Erythroblast (primary cell): ENCODE data around the gene AMELX.

Experiments used
- DNase-seq, 2 experiments: peaks; one replicate each; lab custom pipeline; 2025; lab: John Stamatoyannopoulos, UW
- GATA1 ChIP-seq: IDR thresholded peaks from 2 replicates; pipeline ENCODE4 v1.6.1; 2011; ENCODE audit warnings: low read depth, mild to moderate bottlenecking, control low read depth, low read length, moderate library complexity
- POLR2A ChIP-seq: IDR thresholded peaks from 2 replicates; pipeline ENCODE4 v1.6.1; 2011; ENCODE audit warnings: mild to moderate bottlenecking, low read length

AMELX gene

DNA sequence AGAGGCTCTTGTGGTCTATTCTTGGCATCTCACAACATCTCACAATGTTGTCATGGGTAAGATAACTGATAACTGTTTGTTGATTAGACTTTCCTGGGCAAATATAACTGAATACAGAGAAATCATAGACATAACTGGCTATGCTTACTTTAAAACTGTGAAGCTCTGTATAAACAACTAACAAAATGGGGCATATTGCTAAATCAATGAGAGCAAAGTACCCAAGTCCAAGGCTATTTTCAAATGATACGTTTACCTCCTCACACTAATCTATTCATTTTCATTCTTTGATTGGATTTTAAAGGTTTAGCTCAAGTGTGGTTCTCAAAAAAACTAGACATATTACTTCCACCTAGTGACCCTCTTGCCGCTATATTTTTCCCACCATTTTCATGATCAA lies 38.6 kb downstream of the AMELX start:
- TF ChIP-seq POLR2A: no peak
- TF ChIP-seq GATA1: no peak

DNA sequence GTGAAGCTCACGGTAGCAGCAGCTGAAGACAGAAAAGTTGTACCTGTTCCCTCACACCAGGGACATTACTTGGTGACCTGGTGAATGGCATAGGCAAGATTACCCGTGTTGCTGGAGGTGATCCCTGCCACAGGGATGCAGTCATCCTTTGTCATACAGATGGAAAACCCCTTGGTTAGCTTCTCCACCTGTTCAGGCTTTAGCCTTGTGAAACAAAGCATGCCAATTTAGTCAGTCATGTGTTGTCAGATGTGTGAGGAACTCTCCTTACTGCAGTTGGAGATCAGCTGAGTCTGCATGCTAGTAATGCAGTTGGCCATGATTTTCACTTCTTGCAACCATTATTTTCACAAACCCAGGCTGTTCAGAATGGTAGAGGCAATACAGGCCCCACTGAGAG lies 41.0 kb downstream of the AMELX start:
- DNase-seq: no peak
- TF ChIP-seq POLR2A: no peak
- TF ChIP-seq GATA1: no peak

More for the DNA sequence above, 38.6 kb downstream of the AMELX start:
- DNase-seq: no peak

GRCh38 chrX:11336201-11336600 lies 43.0 kb downstream of the AMELX start:
- TF ChIP-seq GATA1 (no peak), POLR2A (no peak)
- DNase-seq: no peak

DNA sequence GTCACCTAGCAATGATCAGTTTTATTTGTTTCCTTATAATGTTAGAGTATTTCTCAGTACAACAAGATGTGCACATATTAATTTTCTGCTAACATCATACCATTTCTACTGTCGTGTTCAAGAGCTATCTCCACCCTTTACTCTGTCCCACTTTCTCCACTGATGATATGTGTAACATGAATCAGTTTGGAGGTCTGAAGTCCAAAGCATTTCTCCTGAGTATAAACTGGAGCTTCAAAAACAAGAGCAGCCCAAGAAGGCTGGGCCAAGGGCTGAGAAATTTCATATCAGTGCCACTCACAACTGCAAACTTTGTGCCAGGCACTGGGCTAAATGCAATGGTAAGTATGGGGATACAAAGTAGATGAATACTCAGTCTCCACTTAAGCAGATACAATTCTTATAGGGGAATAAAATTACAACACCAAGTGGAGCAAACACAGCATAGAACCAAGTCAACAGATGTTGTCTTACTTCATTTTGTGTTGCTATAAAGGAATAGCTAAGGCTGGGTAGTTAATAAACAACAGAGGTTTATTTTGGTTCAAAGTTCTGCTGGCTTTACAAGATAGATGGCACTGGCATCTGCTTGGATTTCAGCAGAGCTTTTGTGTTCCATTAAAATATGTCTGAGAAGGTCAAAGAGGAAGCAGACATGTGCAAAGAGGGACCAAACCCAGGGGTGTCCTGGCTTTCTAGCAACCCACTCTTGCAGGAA lies 44.2 kb downstream of the AMELX start:
- DNase-seq: no peak
- TF ChIP-seq GATA1: no peak
- TF ChIP-seq POLR2A: no peak

GRCh38 chrX:11341274-11342201 lies 48.3 kb downstream of the AMELX start:
- TF ChIP-seq GATA1 (no peak), POLR2A (no peak)
- peak; percentile 65 to 69 for DNase-seq

- no peak for DNase-seq
Measured at GRCh38 chrX:11342673-11343072, 49.5 kb downstream of the AMELX start.

GRCh38 chrX:11346121-11346682 lies 53.0 kb downstream of the AMELX start:
- no peak for TF ChIP-seq POLR2A
- TF ChIP-seq GATA1: no peak
- DNase-seq: no peak

More at GRCh38 chrX:11342673-11343072, 49.5 kb downstream of the AMELX start:
- no peak for TF ChIP-seq GATA1
- no peak for TF ChIP-seq POLR2A

DNA sequence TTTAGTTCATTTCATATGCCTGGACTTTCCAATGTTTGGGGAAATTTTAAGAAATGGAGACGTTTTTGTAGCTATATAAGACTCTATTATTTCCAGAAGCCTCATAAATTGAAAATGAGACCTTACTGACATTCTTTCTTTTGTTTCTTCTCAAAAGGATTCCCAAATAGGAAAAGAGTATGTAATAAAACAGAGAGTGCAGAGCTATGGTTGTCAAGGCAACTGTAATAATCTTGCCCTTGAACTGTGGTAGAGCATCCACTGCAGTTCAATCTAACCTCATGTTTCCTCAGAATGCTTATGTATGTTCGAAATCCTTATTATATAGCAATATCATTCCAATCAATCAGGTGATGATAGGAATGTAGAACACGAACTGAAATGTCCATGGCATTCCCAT lies 54.1 kb downstream of the AMELX start:
- TF ChIP-seq POLR2A: no peak
- no peak for TF ChIP-seq GATA1
- DNase-seq: no peak

GRCh38 chrX:11349020-11349419 lies 55.8 kb downstream of the AMELX start:
- TF ChIP-seq GATA1: no peak
- TF ChIP-seq POLR2A: no peak
- DNase-seq: no peak

DNA sequence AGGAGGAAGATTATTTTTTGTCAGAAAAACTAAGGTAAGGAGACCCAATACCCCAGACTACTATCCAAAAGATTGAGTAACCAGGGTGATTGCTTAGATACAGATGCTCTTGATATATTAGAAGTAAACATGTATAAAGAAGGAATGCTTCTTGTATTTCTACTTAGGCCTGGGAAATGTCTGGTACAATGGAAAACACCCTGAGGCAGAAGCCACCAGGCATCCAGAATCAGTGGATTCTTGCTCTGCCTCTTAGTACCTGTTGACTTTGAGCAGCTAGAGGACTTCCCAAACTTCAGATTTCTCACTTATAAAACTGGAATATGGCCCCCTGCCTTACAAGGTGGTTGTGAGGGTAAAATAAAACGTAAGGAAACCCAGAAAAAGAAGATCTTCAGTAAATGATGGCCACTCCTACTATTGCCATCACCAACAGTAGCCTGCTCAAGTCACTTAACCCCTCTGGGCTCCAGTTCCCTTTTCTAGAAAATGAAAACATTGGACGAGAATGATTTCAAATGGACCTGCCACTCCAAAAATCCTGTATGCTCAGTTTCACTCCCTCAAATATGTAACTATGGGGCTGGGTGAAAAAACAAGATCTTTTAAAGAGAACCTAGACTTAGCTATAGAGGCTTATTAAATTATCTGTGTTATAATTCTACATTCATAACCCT lies 56.6 kb downstream of the AMELX start:
- TF ChIP-seq GATA1: no peak
- no peak for DNase-seq
